WTC11 (cell line): Measurements from ENCODE around the gene FAM171A1. TPM values are rescaled to one million over a fixed set of nuclear protein-coding genes. Genes with fewer than 3 reads are reported as not detected.

Experiments
- ATAC-seq: fragments of 200-7000 bp; cut with Tn5 transposase; 2 replicates; pipeline ENCODE4 v1.10.0; 2021; ENCODE audit warnings: mild to moderate bottlenecking, moderate library complexity
- CTCF ChIA-PET: fragments of 300-600 bp; sonication (Branson Sonifier 250); formaldehyde crosslinking; loops from one replicate; lab custom pipeline; 2021; ENCODE audit warnings: antibody characterized with exemption; lab: Charles Lee
- POLR2A ChIA-PET: fragments of 350-600 bp; sonication (Branson Sonifier 250); formaldehyde crosslinking; loops from one replicate; lab custom pipeline; 2021; ENCODE audit warnings: antibody characterized with exemption; lab: Charles Lee
- DNase-seq: peaks from one replicate; pipeline ENCODE4 v3.0.0; 2021; ENCODE audit warnings: low spot score
- H3K27ac Mint-ChIP-seq: 2 replicates; pipeline ENCODE4 v1.8.0; 2021; ENCODE audit warnings: mixed read lengths
- H3K27me3 Mint-ChIP-seq: 2 replicates; pipeline ENCODE4 v1.8.0; 2021; ENCODE audit warnings: low read depth, mild to moderate bottlenecking, moderate library complexity, mixed read lengths
- H3K36me3 Mint-ChIP-seq: 2 replicates; pipeline ENCODE4 v1.8.0; 2021; ENCODE audit warnings: mixed read lengths
- H3K4me1 Mint-ChIP-seq: 2 replicates; pipeline ENCODE4 v1.8.0; 2022; ENCODE audit warnings: mixed read lengths
- H3K4me3 Mint-ChIP-seq: 2 replicates; pipeline ENCODE4 v1.8.0; 2021; ENCODE audit warnings: mild to moderate bottlenecking, moderate library complexity, mixed read lengths
- H3K9me3 Mint-ChIP-seq: 2 replicates; pipeline ENCODE4 v1.8.0; 2021; ENCODE audit warnings: mixed read lengths
- GABPB1 ChIP-seq: sonication (generic); formaldehyde crosslinking; IDR thresholded peaks from 2 replicates; pipeline ENCODE4 v1.8.1; 2023; ENCODE audit warnings: mild to moderate bottlenecking, missing genetic modification reagents
- JAZF1 ChIP-seq: fragments of 250-450 bp; sonication (Bioruptor Pico); IDR thresholded peaks from 2 replicates; pipeline ENCODE4 v1.9.0; 2021; ENCODE audit warnings: moderate library complexity, mild to moderate bottlenecking, inconsistent platforms
- NFATC4 ChIP-seq: fragments of 250-450 bp; sonication (Bioruptor Pico); IDR thresholded peaks from 2 replicates; pipeline ENCODE4 v1.9.0; 2021; ENCODE audit warnings: mild to moderate bottlenecking
- NR2C2 ChIP-seq: sonication (generic); formaldehyde crosslinking; IDR thresholded peaks from 2 replicates; pipeline ENCODE4 v1.8.0; 2022; ENCODE audit warnings: mild to moderate bottlenecking, missing genetic modification reagents
- OVOL2 ChIP-seq: fragments of 250-450 bp; sonication (Bioruptor Pico); IDR thresholded peaks from 2 replicates; pipeline ENCODE4 v1.9.0; 2021; ENCODE audit warnings: mild to moderate bottlenecking, borderline replicate concordance
- TCF7 ChIP-seq: sonication (generic); formaldehyde crosslinking; IDR thresholded peaks from 2 replicates; pipeline ENCODE4 v1.8.0; 2022; ENCODE audit warnings: mild to moderate bottlenecking, low read depth, missing genetic modification reagents, moderate library complexity
- ZNF219 ChIP-seq: sonication (generic); formaldehyde crosslinking; IDR thresholded peaks from 2 replicates; pipeline ENCODE4 v1.8.0; 2023; ENCODE audit warnings: missing genetic modification reagents, mild to moderate bottlenecking, borderline replicate concordance
- ZNF423 ChIP-seq: fragments of 250-450 bp; sonication (Bioruptor Pico); IDR thresholded peaks from 2 replicates; pipeline ENCODE4 v2.1.2; 2022; ENCODE audit warnings: mild to moderate bottlenecking, moderate library complexity
- total RNA-seq: library from RNA; stranded (reverse); gene quantifications from 3 replicates; pipeline ENCODE4 v1.2.3, GENCODE V29; 2021
- TF ChIP-seq, protein P1 (sequence below): fragments of 250-450 bp; sonication (Bioruptor Pico); IDR thresholded peaks from 2 replicates; pipeline ENCODE4 v1.9.0; 2021; ENCODE audit warnings: mild to moderate bottlenecking, borderline replicate concordance
- TF ChIP-seq, protein P2 (sequence below): sonication (generic); formaldehyde crosslinking; IDR thresholded peaks from 2 replicates; pipeline ENCODE4 v1.8.0; 2022; ENCODE audit warnings: mild to moderate bottlenecking, missing genetic modification reagents
- TF ChIP-seq, protein P3 (sequence below): sonication (generic); formaldehyde crosslinking; IDR thresholded peaks from 2 replicates; pipeline ENCODE4 v1.8.1; 2022; ENCODE audit warnings: low read depth, mild to moderate bottlenecking, moderate library complexity, missing genetic modification reagents, borderline replicate concordance
- TF ChIP-seq, protein P4 (sequence below): fragments of 250-450 bp; sonication (Bioruptor Pico); conservative IDR thresholded peaks from 2 replicates; pipeline ENCODE4 v1.9.0; 2021; ENCODE audit warnings: mild to moderate bottlenecking
- TF ChIP-seq, protein P5 (sequence below): sonication (generic); formaldehyde crosslinking; IDR thresholded peaks from 2 replicates; pipeline ENCODE4 v1.8.0; 2023; ENCODE audit warnings: missing genetic modification reagents, mild to moderate bottlenecking, borderline replicate concordance
- TF ChIP-seq, protein P6 (sequence below): sonication (generic); formaldehyde crosslinking; IDR thresholded peaks from 2 replicates; pipeline ENCODE4 v1.8.1; 2023; ENCODE audit warnings: mild to moderate bottlenecking, missing genetic modification reagents, moderate library complexity

Gene FAM171A1
- total RNA-seq, 1 experiment from 2014 or later: 33.9 TPM

DNA sequence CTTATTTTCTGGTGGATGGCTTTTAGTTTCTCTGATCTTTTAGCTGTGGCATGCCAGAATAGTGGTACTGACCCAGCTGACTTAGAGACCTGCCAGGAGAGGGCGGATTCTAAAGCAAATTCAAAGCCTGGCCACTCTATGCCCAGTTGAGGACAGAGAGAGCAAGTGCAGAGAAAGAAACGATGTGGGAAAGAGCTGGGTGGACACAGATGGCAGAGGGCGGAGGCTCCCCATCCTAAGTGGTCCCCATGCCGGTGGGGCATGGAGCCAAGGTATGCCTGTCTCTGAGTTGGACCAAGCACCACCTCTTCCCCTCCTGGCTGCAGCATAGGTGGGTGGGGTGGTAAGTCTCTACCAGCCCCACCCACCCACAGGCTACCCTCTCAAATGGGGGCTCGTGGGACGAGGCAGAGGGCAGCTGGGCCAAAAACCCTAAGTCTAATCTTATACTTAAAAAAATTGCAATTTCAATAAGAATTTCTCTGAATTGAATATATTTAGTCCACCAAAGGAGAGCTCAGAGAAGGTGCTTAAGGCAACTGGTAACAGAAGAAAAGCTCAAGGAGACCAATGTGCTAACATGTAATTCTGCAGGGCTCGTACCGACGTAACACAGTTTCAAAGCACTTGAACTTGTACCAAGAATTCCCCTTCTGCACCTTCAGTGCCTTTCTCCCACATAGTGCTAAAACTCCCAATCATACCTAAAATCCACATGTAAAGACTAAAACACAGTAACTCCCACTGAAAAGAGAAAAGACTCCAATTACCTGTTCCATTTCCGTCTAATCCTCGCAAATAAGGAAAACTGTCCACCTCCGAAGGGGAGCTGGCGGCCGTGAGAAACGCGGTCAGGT lies 116.9 kb downstream of the FAM171A1 start:
- CTCF ChIA-PET: interaction anchor here (0.6 to 1.2 kb wide), 5 partner anchors 41 to 465 kb away, joined by 3 read pairs; partner anchors contain the start of gene ITGA8

DNA sequence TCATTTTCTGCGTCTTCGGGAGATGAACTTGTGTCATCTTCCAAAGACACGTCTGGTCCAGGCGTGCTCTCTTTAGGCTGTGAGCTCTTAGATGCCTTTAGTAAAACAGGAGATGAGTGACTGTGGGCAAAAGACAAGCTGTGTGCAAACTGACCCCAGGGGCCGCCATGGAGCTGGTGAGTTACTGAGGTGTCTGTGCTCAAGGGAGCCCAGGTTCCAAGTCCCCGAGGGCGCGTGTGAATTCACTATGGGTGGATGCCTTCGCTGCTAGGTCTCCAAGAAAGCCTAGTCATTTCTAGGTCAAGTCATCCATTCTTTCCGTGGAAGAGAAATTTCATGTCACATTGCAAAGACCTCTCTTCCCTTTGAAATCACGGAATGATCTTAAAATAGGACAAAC lies 118.7 kb downstream of the FAM171A1 start:
- POLR2A ChIA-PET: no interaction called here
- DNase-seq (no peak), ATAC-seq (no peak)
- TF ChIP-seq OVOL2 (CRISPR knock-in tag): no peak
- TF ChIP-seq, protein P1, sequence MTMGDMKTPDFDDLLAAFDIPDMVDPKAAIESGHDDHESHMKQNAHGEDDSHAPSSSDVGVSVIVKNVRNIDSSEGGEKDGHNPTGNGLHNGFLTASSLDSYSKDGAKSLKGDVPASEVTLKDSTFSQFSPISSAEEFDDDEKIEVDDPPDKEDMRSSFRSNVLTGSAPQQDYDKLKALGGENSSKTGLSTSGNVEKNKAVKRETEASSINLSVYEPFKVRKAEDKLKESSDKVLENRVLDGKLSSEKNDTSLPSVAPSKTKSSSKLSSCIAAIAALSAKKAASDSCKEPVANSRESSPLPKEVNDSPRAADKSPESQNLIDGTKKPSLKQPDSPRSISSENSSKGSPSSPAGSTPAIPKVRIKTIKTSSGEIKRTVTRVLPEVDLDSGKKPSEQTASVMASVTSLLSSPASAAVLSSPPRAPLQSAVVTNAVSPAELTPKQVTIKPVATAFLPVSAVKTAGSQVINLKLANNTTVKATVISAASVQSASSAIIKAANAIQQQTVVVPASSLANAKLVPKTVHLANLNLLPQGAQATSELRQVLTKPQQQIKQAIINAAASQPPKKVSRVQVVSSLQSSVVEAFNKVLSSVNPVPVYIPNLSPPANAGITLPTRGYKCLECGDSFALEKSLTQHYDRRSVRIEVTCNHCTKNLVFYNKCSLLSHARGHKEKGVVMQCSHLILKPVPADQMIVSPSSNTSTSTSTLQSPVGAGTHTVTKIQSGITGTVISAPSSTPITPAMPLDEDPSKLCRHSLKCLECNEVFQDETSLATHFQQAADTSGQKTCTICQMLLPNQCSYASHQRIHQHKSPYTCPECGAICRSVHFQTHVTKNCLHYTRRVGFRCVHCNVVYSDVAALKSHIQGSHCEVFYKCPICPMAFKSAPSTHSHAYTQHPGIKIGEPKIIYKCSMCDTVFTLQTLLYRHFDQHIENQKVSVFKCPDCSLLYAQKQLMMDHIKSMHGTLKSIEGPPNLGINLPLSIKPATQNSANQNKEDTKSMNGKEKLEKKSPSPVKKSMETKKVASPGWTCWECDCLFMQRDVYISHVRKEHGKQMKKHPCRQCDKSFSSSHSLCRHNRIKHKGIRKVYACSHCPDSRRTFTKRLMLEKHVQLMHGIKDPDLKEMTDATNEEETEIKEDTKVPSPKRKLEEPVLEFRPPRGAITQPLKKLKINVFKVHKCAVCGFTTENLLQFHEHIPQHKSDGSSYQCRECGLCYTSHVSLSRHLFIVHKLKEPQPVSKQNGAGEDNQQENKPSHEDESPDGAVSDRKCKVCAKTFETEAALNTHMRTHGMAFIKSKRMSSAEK: no peak
- no peak for TF ChIP-seq NFATC4 (CRISPR knock-in tag)
- TF ChIP-seq, protein P2, sequence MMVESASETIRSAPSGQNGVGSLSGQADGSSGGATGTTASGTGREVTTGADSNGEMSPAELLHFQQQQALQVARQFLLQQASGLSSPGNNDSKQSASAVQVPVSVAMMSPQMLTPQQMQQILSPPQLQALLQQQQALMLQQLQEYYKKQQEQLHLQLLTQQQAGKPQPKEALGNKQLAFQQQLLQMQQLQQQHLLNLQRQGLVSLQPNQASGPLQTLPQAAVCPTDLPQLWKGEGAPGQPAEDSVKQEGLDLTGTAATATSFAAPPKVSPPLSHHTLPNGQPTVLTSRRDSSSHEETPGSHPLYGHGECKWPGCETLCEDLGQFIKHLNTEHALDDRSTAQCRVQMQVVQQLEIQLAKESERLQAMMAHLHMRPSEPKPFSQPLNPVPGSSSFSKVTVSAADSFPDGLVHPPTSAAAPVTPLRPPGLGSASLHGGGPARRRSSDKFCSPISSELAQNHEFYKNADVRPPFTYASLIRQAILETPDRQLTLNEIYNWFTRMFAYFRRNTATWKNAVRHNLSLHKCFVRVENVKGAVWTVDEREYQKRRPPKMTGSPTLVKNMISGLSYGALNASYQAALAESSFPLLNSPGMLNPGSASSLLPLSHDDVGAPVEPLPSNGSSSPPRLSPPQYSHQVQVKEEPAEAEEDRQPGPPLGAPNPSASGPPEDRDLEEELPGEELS (CRISPR knock-in tag): no peak
- TF ChIP-seq, protein P3, sequence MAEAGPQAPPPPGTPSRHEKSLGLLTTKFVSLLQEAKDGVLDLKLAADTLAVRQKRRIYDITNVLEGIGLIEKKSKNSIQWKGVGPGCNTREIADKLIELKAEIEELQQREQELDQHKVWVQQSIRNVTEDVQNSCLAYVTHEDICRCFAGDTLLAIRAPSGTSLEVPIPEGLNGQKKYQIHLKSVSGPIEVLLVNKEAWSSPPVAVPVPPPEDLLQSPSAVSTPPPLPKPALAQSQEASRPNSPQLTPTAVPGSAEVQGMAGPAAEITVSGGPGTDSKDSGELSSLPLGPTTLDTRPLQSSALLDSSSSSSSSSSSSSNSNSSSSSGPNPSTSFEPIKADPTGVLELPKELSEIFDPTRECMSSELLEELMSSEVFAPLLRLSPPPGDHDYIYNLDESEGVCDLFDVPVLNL (CRISPR knock-in tag): no peak
- no peak for TF ChIP-seq ZNF219 (CRISPR knock-in tag)
- no peak for TF ChIP-seq JAZF1
- TF ChIP-seq, protein P4, sequence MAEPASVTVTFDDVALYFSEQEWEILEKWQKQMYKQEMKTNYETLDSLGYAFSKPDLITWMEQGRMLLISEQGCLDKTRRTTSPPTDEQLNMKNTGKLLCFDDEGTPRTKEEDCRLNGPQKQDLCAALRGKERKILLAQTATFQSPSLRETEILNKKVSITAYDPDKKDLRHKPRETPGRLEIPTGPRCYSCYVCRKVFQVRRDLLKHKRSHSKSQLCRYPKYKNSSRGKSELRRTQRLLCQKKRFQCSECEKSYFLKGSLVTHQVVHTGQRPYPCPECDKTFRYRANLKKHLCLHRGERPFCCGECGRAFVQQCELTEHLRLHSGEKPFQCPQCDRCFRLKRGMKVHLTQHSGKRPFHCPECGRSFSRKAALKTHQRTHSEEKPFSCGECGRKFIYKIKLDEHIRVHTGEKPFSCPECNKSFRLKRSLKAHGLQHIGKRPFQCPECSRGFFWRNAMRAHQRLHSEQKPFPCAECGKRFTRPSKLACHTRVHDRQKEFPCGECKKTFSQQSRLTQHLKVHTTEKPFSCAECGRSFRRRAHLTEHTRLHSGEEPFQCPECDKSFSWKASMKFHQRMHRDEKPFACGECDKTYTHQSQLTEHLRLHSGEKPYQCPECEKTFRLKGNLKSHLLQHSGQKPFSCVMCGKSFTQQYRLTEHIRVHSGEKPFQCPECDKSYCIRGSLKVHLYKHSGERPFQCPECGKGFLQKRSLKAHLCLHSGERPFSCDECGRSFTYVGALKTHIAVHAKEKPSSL (CRISPR knock-in tag): no peak
- TF ChIP-seq, protein P5, sequence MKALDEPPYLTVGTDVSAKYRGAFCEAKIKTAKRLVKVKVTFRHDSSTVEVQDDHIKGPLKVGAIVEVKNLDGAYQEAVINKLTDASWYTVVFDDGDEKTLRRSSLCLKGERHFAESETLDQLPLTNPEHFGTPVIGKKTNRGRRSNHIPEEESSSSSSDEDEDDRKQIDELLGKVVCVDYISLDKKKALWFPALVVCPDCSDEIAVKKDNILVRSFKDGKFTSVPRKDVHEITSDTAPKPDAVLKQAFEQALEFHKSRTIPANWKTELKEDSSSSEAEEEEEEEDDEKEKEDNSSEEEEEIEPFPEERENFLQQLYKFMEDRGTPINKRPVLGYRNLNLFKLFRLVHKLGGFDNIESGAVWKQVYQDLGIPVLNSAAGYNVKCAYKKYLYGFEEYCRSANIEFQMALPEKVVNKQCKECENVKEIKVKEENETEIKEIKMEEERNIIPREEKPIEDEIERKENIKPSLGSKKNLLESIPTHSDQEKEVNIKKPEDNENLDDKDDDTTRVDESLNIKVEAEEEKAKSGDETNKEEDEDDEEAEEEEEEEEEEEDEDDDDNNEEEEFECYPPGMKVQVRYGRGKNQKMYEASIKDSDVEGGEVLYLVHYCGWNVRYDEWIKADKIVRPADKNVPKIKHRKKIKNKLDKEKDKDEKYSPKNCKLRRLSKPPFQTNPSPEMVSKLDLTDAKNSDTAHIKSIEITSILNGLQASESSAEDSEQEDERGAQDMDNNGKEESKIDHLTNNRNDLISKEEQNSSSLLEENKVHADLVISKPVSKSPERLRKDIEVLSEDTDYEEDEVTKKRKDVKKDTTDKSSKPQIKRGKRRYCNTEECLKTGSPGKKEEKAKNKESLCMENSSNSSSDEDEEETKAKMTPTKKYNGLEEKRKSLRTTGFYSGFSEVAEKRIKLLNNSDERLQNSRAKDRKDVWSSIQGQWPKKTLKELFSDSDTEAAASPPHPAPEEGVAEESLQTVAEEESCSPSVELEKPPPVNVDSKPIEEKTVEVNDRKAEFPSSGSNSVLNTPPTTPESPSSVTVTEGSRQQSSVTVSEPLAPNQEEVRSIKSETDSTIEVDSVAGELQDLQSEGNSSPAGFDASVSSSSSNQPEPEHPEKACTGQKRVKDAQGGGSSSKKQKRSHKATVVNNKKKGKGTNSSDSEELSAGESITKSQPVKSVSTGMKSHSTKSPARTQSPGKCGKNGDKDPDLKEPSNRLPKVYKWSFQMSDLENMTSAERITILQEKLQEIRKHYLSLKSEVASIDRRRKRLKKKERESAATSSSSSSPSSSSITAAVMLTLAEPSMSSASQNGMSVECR (CRISPR knock-in tag): no peak
- TF ChIP-seq, protein P6, sequence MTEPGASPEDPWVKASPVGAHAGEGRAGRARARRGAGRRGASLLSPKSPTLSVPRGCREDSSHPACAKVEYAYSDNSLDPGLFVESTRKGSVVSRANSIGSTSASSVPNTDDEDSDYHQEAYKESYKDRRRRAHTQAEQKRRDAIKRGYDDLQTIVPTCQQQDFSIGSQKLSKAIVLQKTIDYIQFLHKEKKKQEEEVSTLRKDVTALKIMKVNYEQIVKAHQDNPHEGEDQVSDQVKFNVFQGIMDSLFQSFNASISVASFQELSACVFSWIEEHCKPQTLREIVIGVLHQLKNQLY (CRISPR knock-in tag): no peak
- TF ChIP-seq NR2C2: no peak
- no peak for TF ChIP-seq ZNF423
- Mint-ChIP-seq H3K9me3 (no peaks in the 10 kb centered on the region), H3K27ac (no peak overlapping the region), H3K4me1 (peaks cover 47% of the 10 kb centered on the region), H3K36me3 (no peaks in the 10 kb centered on the region), H3K27me3 (no peaks in the 10 kb centered on the region; the same call in 1 of the 2 replicates), H3K4me3 (no peak overlapping the region)
- CTCF ChIA-PET: interaction anchor here (0.7 to 1.1 kb wide), 3 partner anchors 10 to 116 kb away, joined by 3 read pairs; partner anchors contain the start of gene NMT2

More for the DNA sequence above, 116.9 kb downstream of the FAM171A1 start:
- Mint-ChIP-seq H3K27me3 (no peaks in the 10 kb centered on the region; the same call in 1 of the 2 replicates), H3K4me3 (peak overlapping the region; percentile 26), H3K4me1 (peaks cover 47% of the 10 kb centered on the region), H3K9me3 (no peaks in the 10 kb centered on the region), H3K27ac (peak overlapping the region; percentile 63), H3K36me3 (no peaks in the 10 kb centered on the region)
- DNase-seq (no peak), ATAC-seq (no peak)
- TF ChIP-seq TCF7 (CRISPR knock-in tag) (no peak), GABPB1 (CRISPR knock-in tag) (no peak)
- POLR2A ChIA-PET: no interaction called here
